Psoas muscle (tissue), 8 donors: Measurements from ENCODE around the gene PGGT1B. TPM values are rescaled to one million over a fixed set of nuclear protein-coding genes. Genes with fewer than 3 reads are reported as not detected.
A peak's percentile ranks its signal among the peaks of the same experiment; 100 is the strongest.

Source experiments
- ATAC-seq, 4 donors: fragments of 200-7000 bp; cut with Tn5 transposase; one replicate each; pipeline ENCODE4 v1.9.1; 2020; ENCODE audit warnings: moderate library complexity in 3 of 4, mild to moderate bottlenecking in 2 of 4
- DNase-seq, 2 donors: peaks; one replicate each; pipeline ENCODE4 v3.0.0-alpha.2; 2020
- H3K27ac ChIP-seq: fragments of 200-600 bp; one replicate; pipeline ENCODE4 v1.8.0; 2022
- H3K27me3 ChIP-seq, 3 donors: fragments of 200-600 bp in 1 of 3; one replicate each; pipeline versions ENCODE4 v1.6.1 to v1.8.0; 2013 to 2022; ENCODE audit warnings: low read length in 2 of 3, mild to moderate bottlenecking in 2 of 3, moderate library complexity in 1 of 3; ENCODE audit not compliant: insufficient read depth in 3 of 3
- H3K36me3 ChIP-seq, 2 donors: fragments of 200-600 bp in 1 of 2; one replicate each; pipeline versions ENCODE4 v1.6.1 to v1.8.0; 2013 to 2022; ENCODE audit warnings: low read depth in 1 of 2, mild to moderate bottlenecking in 1 of 2, moderate library complexity in 1 of 2; ENCODE audit not compliant: insufficient read depth in 1 of 2
- H3K4me1 ChIP-seq: fragments of 200-600 bp; one replicate; pipeline ENCODE4 v1.8.0; 2022
- H3K4me3 ChIP-seq: fragments of 200-600 bp; one replicate; pipeline ENCODE4 v1.8.0; 2022; ENCODE audit warnings: mild to moderate bottlenecking
- H3K9me3 ChIP-seq: fragments of 200-600 bp; one replicate; pipeline ENCODE4 v1.8.0; 2022
- WGBS, 3 donors: extraction: QIAGEN DNeasy Blood & Tissue Kit; methylation state at CpG; one replicate each; pipeline versions ENCODE4 v1.1.6 to v1.1.7; 2013; 5-methylcytosine and 5-hydroxymethylcytosine counted together
- intact Hi-C, 2 donors: fragments of 100-400 bp; cut with DNase I; formaldehyde crosslinking; loops; one replicate each; pipeline versions ENCODE4 v1.11.0 to v1.14.2; 2022
- polyA plus RNA-seq, 3 donors: library from polyadenylated mRNA; stranded (reverse); fragments of 200-250 nt; gene quantifications; one replicate each; pipeline ENCODE4 v1.2.3, GENCODE V29; 2013
- total RNA-seq, 4 donors: library from RNA; stranded (reverse); fragmentation: NEBNext Ultra II Directional in 2 of 4; extraction: Animal tissue kit (Norgen Biotek cat#: 25700) in 2 of 4; gene quantifications; one replicate each; pipeline versions ENCODE4 v1.2.1 to v1.2.4, GENCODE V29; 2021 to 2023
- TF ChIP-seq, protein P1 (sequence below): fragments of 200-600 bp; IDR thresholded peaks from one replicate; pipeline ENCODE4 v1.8.0; 2022; ENCODE audit warnings: antibody characterized with exemption
- donor health status: healthy with polysubstance abuse.
- donor health status: DM: no; HTN: no; CAD: no; lungs with moderate emphysema.
- donor health status: Bipolar disorder and iron deficiency.
- donor health status: healthy.
- donor health status: DM: yes; HTN: yes; CAD: no.
- donor health status: DM: no; HTN: no; CAD: no.
- donor health status: DM: no; HTN: no; CAD: no.
- donor health status: DM: yes; HTN: yes; CAD: no.

Gene PGGT1B
- total and polyA plus RNA-seq, 7 donors = 2.7 to 29.0 (median 18.4) TPM

DNA sequence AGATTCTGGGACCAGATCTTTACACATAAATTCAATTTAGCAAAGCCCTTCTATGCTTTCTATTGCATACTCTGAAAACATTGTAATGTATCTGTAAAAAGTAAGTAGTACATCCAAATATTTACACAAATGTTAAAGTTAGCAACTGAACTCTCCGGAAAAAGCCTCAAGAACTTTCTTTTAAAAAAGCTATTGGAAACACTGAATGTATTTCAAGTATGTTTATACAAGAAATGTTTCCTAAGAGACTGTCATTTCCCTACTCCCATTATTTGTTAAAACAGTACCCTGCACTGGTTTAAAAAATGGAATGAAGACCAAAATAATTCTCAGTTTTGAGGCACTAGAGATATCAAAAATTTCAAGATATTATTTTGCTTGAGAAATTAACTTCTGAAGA lies 48.1 kb downstream of the PGGT1B start:
- H3K9me3 ChIP-seq = peaks cover 6% of the 10 kb centered on the region
- ATAC-seq = no peak
- DNase-seq = no peak
- no peaks in the 10 kb centered on the region for H3K4me1 ChIP-seq
- TF ChIP-seq, protein P1, sequence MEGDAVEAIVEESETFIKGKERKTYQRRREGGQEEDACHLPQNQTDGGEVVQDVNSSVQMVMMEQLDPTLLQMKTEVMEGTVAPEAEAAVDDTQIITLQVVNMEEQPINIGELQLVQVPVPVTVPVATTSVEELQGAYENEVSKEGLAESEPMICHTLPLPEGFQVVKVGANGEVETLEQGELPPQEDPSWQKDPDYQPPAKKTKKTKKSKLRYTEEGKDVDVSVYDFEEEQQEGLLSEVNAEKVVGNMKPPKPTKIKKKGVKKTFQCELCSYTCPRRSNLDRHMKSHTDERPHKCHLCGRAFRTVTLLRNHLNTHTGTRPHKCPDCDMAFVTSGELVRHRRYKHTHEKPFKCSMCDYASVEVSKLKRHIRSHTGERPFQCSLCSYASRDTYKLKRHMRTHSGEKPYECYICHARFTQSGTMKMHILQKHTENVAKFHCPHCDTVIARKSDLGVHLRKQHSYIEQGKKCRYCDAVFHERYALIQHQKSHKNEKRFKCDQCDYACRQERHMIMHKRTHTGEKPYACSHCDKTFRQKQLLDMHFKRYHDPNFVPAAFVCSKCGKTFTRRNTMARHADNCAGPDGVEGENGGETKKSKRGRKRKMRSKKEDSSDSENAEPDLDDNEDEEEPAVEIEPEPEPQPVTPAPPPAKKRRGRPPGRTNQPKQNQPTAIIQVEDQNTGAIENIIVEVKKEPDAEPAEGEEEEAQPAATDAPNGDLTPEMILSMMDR = no peak
- 93 to 94% (median 93%) methylated on average over 1 of the region's 1 CpG for WGBS, 3 donors
- H3K27ac ChIP-seq = no peak overlapping the region
- no peaks in the 10 kb centered on the region for H3K27me3 ChIP-seq
- intact Hi-C loops = no loop called here
- no peak overlapping the region for H3K4me3 ChIP-seq
- peaks cover 0 to 51% of the 10 kb centered on the region in 2 donors for H3K36me3 ChIP-seq

GRCh38 chr5:115209279-115209678 lies 53.4 kb downstream of the PGGT1B start:
- H3K4me3 ChIP-seq = no peak overlapping the region
- TF ChIP-seq, protein P1 = no peak
- no peaks in the 10 kb centered on the region for H3K27me3 ChIP-seq
- H3K27ac ChIP-seq = no peak overlapping the region
- intact Hi-C loops = no loop called here
- ATAC-seq (peak in 1 of 4 donors; percentile 40), DNase-seq (no peak)
- no peaks in the 10 kb centered on the region for H3K4me1 ChIP-seq
- no peaks in the 10 kb centered on the region for H3K9me3 ChIP-seq
- WGBS, 3 donors = 92 to 96% (median 95%) methylated on average over 3 of the region's 3 CpGs
- peaks cover 0 to 35% of the 10 kb centered on the region in 2 donors for H3K36me3 ChIP-seq

DNA sequence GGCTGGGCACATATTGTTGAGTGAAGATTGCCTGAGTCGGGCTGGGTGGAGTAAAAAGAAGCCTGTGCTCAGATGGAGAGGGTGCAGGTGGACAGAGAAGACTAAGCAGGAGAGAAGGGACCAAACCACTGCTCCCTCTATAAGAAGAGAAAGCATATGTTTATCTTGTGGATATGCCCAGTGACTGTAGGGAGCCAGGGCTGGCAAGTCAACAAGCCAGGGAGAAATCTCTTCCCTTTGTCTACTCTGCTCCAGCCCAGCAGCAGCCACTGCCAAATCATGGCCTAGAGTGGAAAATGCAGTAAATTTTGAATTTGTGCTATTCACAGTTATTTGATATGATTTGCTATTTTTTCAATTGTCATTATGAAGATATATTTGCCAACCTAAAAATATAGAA lies 59.7 kb downstream of the PGGT1B start:
- intact Hi-C loops = no loop called here
- no peak for DNase-seq
- H3K27ac ChIP-seq = no peak overlapping the region
- no peaks in the 10 kb centered on the region for H3K27me3 ChIP-seq
- peaks cover 0 to 3% of the 10 kb centered on the region in 2 donors for H3K36me3 ChIP-seq
- H3K4me1 ChIP-seq = no peaks in the 10 kb centered on the region
- no peaks in the 10 kb centered on the region for H3K9me3 ChIP-seq
- H3K4me3 ChIP-seq = no peak overlapping the region
- TF ChIP-seq, protein P1 = no peak
- WGBS, 3 donors = 73 to 96% (median 94%) methylated on average over 1 of the region's 1 CpG
- no peak for ATAC-seq

- Histone ChIP-seq H3K27me3 (peaks cover 0 to 2% (median 0%) of the 10 kb centered on the region in 3 donors), H3K4me1 (no peaks in the 10 kb centered on the region), H3K9me3 (no peaks in the 10 kb centered on the region), H3K4me3 (no peak overlapping the region), H3K27ac (no peak overlapping the region), H3K36me3 (no peaks in the 10 kb centered on the region)
- intact Hi-C loops = no loop called here
- no peak for ATAC-seq
- DNase-seq = no peak
- TF ChIP-seq, protein P1 = no peak
- WGBS, 3 donors = 76 to 85% (median 82%) methylated on average over 3 of the region's 3 CpGs
Observed at GRCh38 chr5:115196161-115196560, 66.5 kb downstream of the PGGT1B start.

DNA sequence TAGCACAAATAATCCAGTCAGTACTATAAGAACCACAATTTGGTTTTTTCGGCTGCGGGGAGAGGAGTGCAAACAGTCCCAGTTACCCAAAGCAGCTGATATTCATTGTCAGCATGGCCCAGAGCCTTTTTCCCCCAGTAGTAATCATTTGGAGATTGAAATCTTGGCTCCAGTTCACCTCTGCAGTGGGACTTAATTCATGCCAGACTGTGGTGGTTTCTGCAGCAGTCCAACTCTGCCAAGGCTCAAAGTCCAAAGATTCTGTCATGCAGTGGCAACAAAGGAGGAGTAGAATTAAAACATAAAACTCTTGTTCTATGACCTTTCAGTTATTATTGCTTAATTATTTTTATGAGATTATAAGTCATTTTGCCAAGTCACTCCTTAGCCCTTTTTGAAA lies 68.0 kb downstream of the PGGT1B start:
- Histone ChIP-seq H3K27me3 (peaks cover 0 to 2% (median 0%) of the 10 kb centered on the region in 3 donors), H3K27ac (no peak overlapping the region), H3K4me3 (no peak overlapping the region), H3K36me3 (no peaks in the 10 kb centered on the region), H3K4me1 (no peaks in the 10 kb centered on the region), H3K9me3 (no peaks in the 10 kb centered on the region)
- 68 to 84% (median 80%) methylated on average over 2 of the region's 2 CpGs for WGBS, 3 donors
- TF ChIP-seq, protein P1 = no peak
- intact Hi-C loops = no loop called here
- DNase-seq (no peak), ATAC-seq (no peak)
